Measurements from ENCODE around the gene ASCL5.

GRCh38 chr1:201112926-201113325, 14.1 kb downstream of the ASCL5 start:
- TF ChIP-seq CTCF (optimal IDR thresholded peaks at IDR 0.05 in 1 of 3, IDR thresholded peaks at IDR 0.05 in 1 of 3, conservative IDR thresholded peaks at IDR 0.05 in 1 of 3; ENCODE audit: extremely low read depth in 1 of 3, insufficient read depth in 2 of 3, low read length in 3 of 3) (no peak), EZH2 (IDR thresholded peaks at IDR 0.05; ENCODE audit: low read length) (no peak)
